ENCODE measurements around the gene IL1R2. TPM values are rescaled to one million over a fixed set of nuclear protein-coding genes. Genes with fewer than 3 reads are reported as not detected.

Gene IL1R2
- total and polyA plus RNA-seq, 2 of the 13 experiments (the other 11 are each of a cell fraction or from before 2014, with no cell fraction given): 3.6 to 7.3 TPM

GRCh38 chr2:102057502-102058292, 65.9 kb downstream of the IL1R2 start (continued):
- peak; percentile 88 for TF ChIP-seq XRCC5 (optimal IDR thresholded peaks at IDR 0.05; ENCODE audit: low read length)
- no peak for TF ChIP-seq USF2 (IDR thresholded peaks at IDR 0.05; ENCODE audit: low read depth, low read length)
- no peak for TF ChIP-seq USF2 (CRISPR knock-in tag; IDR thresholded peaks at IDR 0.05; ENCODE audit: borderline replicate concordance)
- TF ChIP-seq MIXL1 (CRISPR knock-in tag; IDR thresholded peaks at IDR 0.05): peak; percentile 98
- TF ChIP-seq SUZ12 (IDR thresholded peaks at IDR 0.05; ENCODE audit: low read depth, low read length): no peak
- no peak for TF ChIP-seq ZNF367 (CRISPR knock-in tag; IDR thresholded peaks at IDR 0.05; ENCODE audit: borderline replicate concordance)
- no peak for TF ChIP-seq CENPT (CRISPR knock-in tag; IDR thresholded peaks at IDR 0.05; ENCODE audit: low read depth)
- TF ChIP-seq SRSF4 (IDR thresholded peaks at IDR 0.05; ENCODE audit: low read depth, low read length, poor library complexity, severe bottlenecking): no peak
- TF ChIP-seq FOXC1 (CRISPR knock-in tag; IDR thresholded peaks at IDR 0.05; ENCODE audit: borderline replicate concordance): no peak
- TF ChIP-seq ETV6 (CRISPR knock-in tag; conservative IDR thresholded peaks at IDR 0.05): no peak; the same call in 1 of the 2 replicates
- peak; percentile 45; the same call in 1 of the 2 replicates for TF ChIP-seq POLR2AphosphoS5 (IDR thresholded peaks at IDR 0.05; ENCODE audit: low read depth, low read length)
- TF ChIP-seq CREB1 (IDR thresholded peaks at IDR 0.05): no peak
- TF ChIP-seq CREB1 (CRISPR knock-in tag; IDR thresholded peaks at IDR 0.05): peak; percentile 84
- TF ChIP-seq SMAD3 (CRISPR knock-in tag; IDR thresholded peaks at IDR 0.05): peak; percentile 98
- no peak for TF ChIP-seq PLRG1 (conservative IDR thresholded peaks at IDR 0.05)
- 0 out of 2 replicates have a peak, but pooled peaks have one; percentile 24 for TF ChIP-seq HOXA9 (CRISPR knock-in tag; IDR thresholded peaks at IDR 0.05; ENCODE audit: borderline replicate concordance)
- TF ChIP-seq NFKB2 (CRISPR knock-in tag; IDR thresholded peaks at IDR 0.05; ENCODE audit: borderline replicate concordance): no peak
- peak; percentile 42; the same call in 1 of the 2 replicates for TF ChIP-seq NAIF1 (CRISPR knock-in tag; IDR thresholded peaks at IDR 0.05; ENCODE audit: borderline replicate concordance)
- no peak for TF ChIP-seq ZNF138 (CRISPR knock-in tag; IDR thresholded peaks at IDR 0.05; ENCODE audit: low read depth)
- TF ChIP-seq MXI1 (IDR thresholded peaks at IDR 0.05; ENCODE audit: borderline replicate concordance, low read depth, low read length): no peak; the same call in 2 of the 3 replicates
- 0 out of 2 replicates have a peak, but pooled peaks have one; percentile 54 for TF ChIP-seq KDM5A (IDR thresholded peaks at IDR 0.05; ENCODE audit: borderline replicate concordance, low read length)
- peak; percentile 99 for TF ChIP-seq SOX5 (CRISPR knock-in tag; IDR thresholded peaks at IDR 0.05; ENCODE audit: borderline replicate concordance)
- 0 out of 2 replicates have a peak, but pooled peaks have one; percentile 18 for TF ChIP-seq ZNF780A (CRISPR knock-in tag; IDR thresholded peaks at IDR 0.05)
- TF ChIP-seq RFX5 (IDR thresholded peaks at IDR 0.05; ENCODE audit: low read depth, low read length): no peak
- TF ChIP-seq DRAP1 (CRISPR knock-in tag; IDR thresholded peaks at IDR 0.05): peak; percentile 91
- 0 out of 2 replicates have a peak, but pooled peaks have one; percentile 31 for TF ChIP-seq HOXA5 (CRISPR knock-in tag; IDR thresholded peaks at IDR 0.05)
- peak; percentile 66; the same call in 1 of the 2 replicates for TF ChIP-seq ZBTB34 (CRISPR knock-in tag; IDR thresholded peaks at IDR 0.05)
- no peak; the same call in 1 of the 2 replicates for TF ChIP-seq ZNF274 (CRISPR knock-in tag; IDR thresholded peaks at IDR 0.05)
